Suprapubic skin (tissue), 4 donors: ENCODE data around the gene IQSEC3. TPM values are rescaled to one million over a fixed set of nuclear protein-coding genes. Genes with fewer than 3 reads are reported as not detected.

Experiments used
- DNase-seq, 2 donors: peaks; one replicate each; pipeline ENCODE4 v3.0.0-alpha.2; 2019; ENCODE audit warnings: low spot score in 2 of 2
- H3K27ac ChIP-seq: fragments of 200-600 bp; sonication (generic); one replicate; pipeline ENCODE4 v1.5.1; 2019
- H3K27me3 ChIP-seq: fragments of 200-600 bp; sonication (generic); one replicate; pipeline ENCODE4 v1.5.1; 2019
- H3K36me3 ChIP-seq: fragments of 200-600 bp; sonication (generic); one replicate; pipeline ENCODE4 v1.5.1; 2019
- H3K4me1 ChIP-seq: fragments of 200-600 bp; sonication (generic); one replicate; pipeline ENCODE4 v1.5.1; 2019
- H3K4me3 ChIP-seq: fragments of 200-600 bp; sonication (generic); one replicate; pipeline ENCODE4 v1.5.1; 2019; ENCODE audit warnings: mild to moderate bottlenecking
- H3K9me3 ChIP-seq: fragments of 200-600 bp; sonication (generic); one replicate; pipeline ENCODE4 v1.5.1; 2019
- CTCF ChIP-seq, 2 donors: fragments of 200-600 bp in 1 of 2; fragments of 450-650 bp in 1 of 2; sonication (generic) in 1 of 2; IDR thresholded peaks; one replicate each; pipeline ENCODE4 v1.5.1; 2016 to 2019; ENCODE audit warnings: antibody characterized with exemption in 2 of 2, mild to moderate bottlenecking in 1 of 2, moderate library complexity in 1 of 2
- EP300 ChIP-seq: sonication (generic); formaldehyde crosslinking; IDR thresholded peaks from one replicate; pipeline ENCODE4 v1.6.1; 2017; ENCODE audit warnings: antibody characterized with exemption
- POLR2A ChIP-seq, 2 donors: fragments of 450-650 bp; IDR thresholded peaks; one replicate each; pipeline ENCODE4 v1.6.1; 2017; ENCODE audit warnings: antibody characterized with exemption in 2 of 2, mild to moderate bottlenecking in 2 of 2, moderate library complexity in 2 of 2
- POLR2AphosphoS5 ChIP-seq, 3 donors: sonication (generic); formaldehyde crosslinking; IDR thresholded peaks; one replicate each; pipeline ENCODE4 v1.6.1; 2017; ENCODE audit warnings: antibody characterized with exemption in 3 of 3
- WGBS: methylation state at CpG from one replicate; pipeline ENCODE4 v1.1.5; 2018; 5-methylcytosine and 5-hydroxymethylcytosine counted together
- total RNA-seq, 4 donors: library from RNA; depleted of rRNA; stranded (reverse); fragments of >200 nt; gene quantifications; one replicate each; pipeline ENCODE4 v1.1.0, GENCODE V29; 2016

Gene IQSEC3
- total RNA-seq, 4 donors from 2014 or later, result 0.18 to 0.21 TPM; not detected in 2

GRCh38 chr12:138171-138897, 71.8 kb downstream of the IQSEC3 start:
- TF ChIP-seq CTCF (IDR thresholded peaks at IDR 0.05), result no peak
- TF ChIP-seq EP300, result no peak
- no peak for TF ChIP-seq POLR2AphosphoS5 (IDR thresholded peaks at IDR 0.05)
- no peak for TF ChIP-seq POLR2A (IDR thresholded peaks at IDR 0.05)
- H3K27me3 ChIP-seq, result peaks cover 55% of the 10 kb centered on the region
- peak overlapping the region; percentile 33 for H3K4me3 ChIP-seq
- H3K9me3 ChIP-seq, result no peaks in the 10 kb centered on the region
- DNase-seq, result peak in 1 of 2 donors; percentile 49
- no peaks in the 10 kb centered on the region for H3K36me3 ChIP-seq
- no peak overlapping the region for H3K27ac ChIP-seq
- peaks cover 11% of the 10 kb centered on the region for H3K4me1 ChIP-seq
- WGBS, result 96% methylated on average over 15 of the region's 64 CpGs

- peak overlapping the region; percentile 33 for H3K4me3 ChIP-seq
- peaks cover 55% of the 10 kb centered on the region for H3K27me3 ChIP-seq
- peaks cover 11% of the 10 kb centered on the region for H3K4me1 ChIP-seq
- TF ChIP-seq POLR2AphosphoS5 (IDR thresholded peaks at IDR 0.05) (no peak), CTCF (IDR thresholded peaks at IDR 0.05) (no peak), EP300 (no peak), POLR2A (IDR thresholded peaks at IDR 0.05) (no peak)
- H3K9me3 ChIP-seq, result no peaks in the 10 kb centered on the region
- no peak overlapping the region for H3K27ac ChIP-seq
- 7% methylated on average over 14 of the region's 49 CpGs for WGBS
- H3K36me3 ChIP-seq, result no peaks in the 10 kb centered on the region
- peak in 1 of 2 donors; percentile 60 for DNase-seq
Measured at GRCh38 chr12:138898-139534, 72.4 kb downstream of the IQSEC3 start.

- Histone ChIP-seq H3K9me3 (no peaks in the 10 kb centered on the region), H3K4me1 (peaks cover 11% of the 10 kb centered on the region), H3K27ac (no peak overlapping the region), H3K36me3 (no peaks in the 10 kb centered on the region), H3K27me3 (peaks cover 55% of the 10 kb centered on the region), H3K4me3 (peak overlapping the region; percentile 33)
- 8% methylated on average over 14 of the region's 14 CpGs for WGBS
- no peak for TF ChIP-seq EP300
- no peak for TF ChIP-seq POLR2A (IDR thresholded peaks at IDR 0.05)
- TF ChIP-seq POLR2AphosphoS5 (IDR thresholded peaks at IDR 0.05), result no peak
- TF ChIP-seq CTCF (IDR thresholded peaks at IDR 0.05), result no peak
- DNase-seq, result no peak
Measured at GRCh38 chr12:139585-139984, 73.0 kb downstream of the IQSEC3 start.

- WGBS, result 55% methylated on average over 5 of the region's 5 CpGs
- DNase-seq, result no peak
- H3K4me1 ChIP-seq, result peaks cover 11% of the 10 kb centered on the region
- H3K27me3 ChIP-seq, result peaks cover 55% of the 10 kb centered on the region
- H3K36me3 ChIP-seq, result no peaks in the 10 kb centered on the region
- no peak overlapping the region for H3K27ac ChIP-seq
- no peak overlapping the region for H3K4me3 ChIP-seq
- H3K9me3 ChIP-seq, result no peaks in the 10 kb centered on the region
- TF ChIP-seq CTCF (IDR thresholded peaks at IDR 0.05) (no peak), POLR2A (IDR thresholded peaks at IDR 0.05) (no peak), EP300 (no peak), POLR2AphosphoS5 (IDR thresholded peaks at IDR 0.05) (no peak)
Measured at GRCh38 chr12:140162-140561, 73.6 kb downstream of the IQSEC3 start.

- no peak for DNase-seq
- peaks cover 28% of the 10 kb centered on the region for H3K27me3 ChIP-seq
- H3K36me3 ChIP-seq, result no peaks in the 10 kb centered on the region
- no peak overlapping the region for H3K27ac ChIP-seq
- no peaks in the 10 kb centered on the region for H3K9me3 ChIP-seq
- peaks cover 10% of the 10 kb centered on the region for H3K4me1 ChIP-seq
- 56% methylated on average over 19 of the region's 19 CpGs for WGBS
- no peak overlapping the region for H3K4me3 ChIP-seq
- TF ChIP-seq EP300 (no peak), CTCF (IDR thresholded peaks at IDR 0.05) (no peak), POLR2AphosphoS5 (IDR thresholded peaks at IDR 0.05) (no peak), POLR2A (IDR thresholded peaks at IDR 0.05) (no peak)
Measured at GRCh38 chr12:143964-144649, 77.5 kb downstream of the IQSEC3 start.
